Esophagus squamous epithelium (tissue), 5 donors: ENCODE measurements around the gene SEPHS1. TPM values are rescaled to one million over a fixed set of nuclear protein-coding genes. Genes with fewer than 3 reads are reported as not detected.

Experiments
- DNase-seq: peaks from one replicate; lab custom pipeline; 2025; lab: John Stamatoyannopoulos, UW
- H3K27ac ChIP-seq, 4 donors: fragments of 200-600 bp; sonication (generic); one replicate each; pipeline ENCODE4 v1.5.1; 2016 to 2019; ENCODE audit warnings: mild to moderate bottlenecking in 1 of 4
- H3K27me3 ChIP-seq, 4 donors: fragments of 200-600 bp; sonication (generic); 1 replicate in 3 of 4; 2 replicates in 1 of 4; pipeline versions ENCODE4 v1.5.1 to v1.6.0; 2017 to 2021; ENCODE audit warnings: antibody characterized with exemption in 1 of 4
- H3K36me3 ChIP-seq, 3 donors: fragments of 200-600 bp; sonication (generic); one replicate each; pipeline ENCODE4 v1.5.1; 2016 to 2019
- H3K4me1 ChIP-seq, 3 donors: fragments of 200-600 bp; sonication (generic); one replicate each; pipeline ENCODE4 v1.5.1; 2017 to 2019
- H3K4me3 ChIP-seq, 4 donors: fragments of 200-600 bp; sonication (generic); 1 replicate in 3 of 4; 2 replicates in 1 of 4; pipeline ENCODE4 v1.5.1; 2016 to 2019; ENCODE audit warnings: mild to moderate bottlenecking in 2 of 4, moderate library complexity in 1 of 4
- H3K9me3 ChIP-seq, 3 donors: fragments of 200-600 bp; sonication (generic); one replicate each; pipeline ENCODE4 v1.5.1; 2016 to 2019
- POLR2A ChIP-seq, 4 donors: fragments of 450-650 bp; IDR thresholded peaks; one replicate each; pipeline ENCODE4 v1.6.1; 2017; ENCODE audit warnings: antibody characterized with exemption in 4 of 4, mild to moderate bottlenecking in 4 of 4, moderate library complexity in 3 of 4
- WGBS, 2 donors: methylation state at CpG; one replicate each; pipeline ENCODE4 v1.1.5; 2018; 5-methylcytosine and 5-hydroxymethylcytosine counted together
- intact Hi-C: fragments of 100-400 bp; cut with DNase I; formaldehyde crosslinking; loops from one replicate; pipeline ENCODE4 v1.15.0; 2022
- total RNA-seq, 4 donors: library from RNA; depleted of rRNA; stranded (reverse); fragments of >200 nt; gene quantifications; one replicate each; pipeline ENCODE4 v1.1.0, GENCODE V29; 2016
- TF ChIP-seq, protein P1 (sequence below), 6 experiments: fragments of 450-650 bp in 4 of 6; fragments of 200-600 bp in 2 of 6; sonication (generic) in 2 of 6; IDR thresholded peaks; one replicate each; pipeline ENCODE4 v1.5.1; 2016 to 2019; ENCODE audit warnings: antibody characterized with exemption in 6 of 6, mild to moderate bottlenecking in 4 of 6, moderate library complexity in 4 of 6
- donor health status: DM: yes; HTN: yes; CAD: no.

The SEPHS1 gene
- total RNA-seq, 4 donors from 2014 or later: 14.5 to 30.9 (median 26.2) TPM

- Histone ChIP-seq H3K4me3 (no peak overlapping the region), H3K4me1 (peaks cover 0 to 18% (median 4%) of the 10 kb centered on the region in 3 donors), H3K27me3 (no peaks in the 10 kb centered on the region), H3K9me3 (no peaks in the 10 kb centered on the region), H3K36me3 (no peaks in the 10 kb centered on the region), H3K27ac (no peak overlapping the region)
- 49 to 55% methylated on average over 3 of the region's 3 CpGs for WGBS, 2 donors
- intact Hi-C loops: no loop called here
- no peak for DNase-seq
- TF ChIP-seq, protein P1, sequence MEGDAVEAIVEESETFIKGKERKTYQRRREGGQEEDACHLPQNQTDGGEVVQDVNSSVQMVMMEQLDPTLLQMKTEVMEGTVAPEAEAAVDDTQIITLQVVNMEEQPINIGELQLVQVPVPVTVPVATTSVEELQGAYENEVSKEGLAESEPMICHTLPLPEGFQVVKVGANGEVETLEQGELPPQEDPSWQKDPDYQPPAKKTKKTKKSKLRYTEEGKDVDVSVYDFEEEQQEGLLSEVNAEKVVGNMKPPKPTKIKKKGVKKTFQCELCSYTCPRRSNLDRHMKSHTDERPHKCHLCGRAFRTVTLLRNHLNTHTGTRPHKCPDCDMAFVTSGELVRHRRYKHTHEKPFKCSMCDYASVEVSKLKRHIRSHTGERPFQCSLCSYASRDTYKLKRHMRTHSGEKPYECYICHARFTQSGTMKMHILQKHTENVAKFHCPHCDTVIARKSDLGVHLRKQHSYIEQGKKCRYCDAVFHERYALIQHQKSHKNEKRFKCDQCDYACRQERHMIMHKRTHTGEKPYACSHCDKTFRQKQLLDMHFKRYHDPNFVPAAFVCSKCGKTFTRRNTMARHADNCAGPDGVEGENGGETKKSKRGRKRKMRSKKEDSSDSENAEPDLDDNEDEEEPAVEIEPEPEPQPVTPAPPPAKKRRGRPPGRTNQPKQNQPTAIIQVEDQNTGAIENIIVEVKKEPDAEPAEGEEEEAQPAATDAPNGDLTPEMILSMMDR (IDR thresholded peaks at IDR 0.05): no peak
- TF ChIP-seq POLR2A (IDR thresholded peaks at IDR 0.05): no peak
Measured at GRCh38 chr10:13268841-13269240, 79.3 kb downstream of the SEPHS1 start.

DNA sequence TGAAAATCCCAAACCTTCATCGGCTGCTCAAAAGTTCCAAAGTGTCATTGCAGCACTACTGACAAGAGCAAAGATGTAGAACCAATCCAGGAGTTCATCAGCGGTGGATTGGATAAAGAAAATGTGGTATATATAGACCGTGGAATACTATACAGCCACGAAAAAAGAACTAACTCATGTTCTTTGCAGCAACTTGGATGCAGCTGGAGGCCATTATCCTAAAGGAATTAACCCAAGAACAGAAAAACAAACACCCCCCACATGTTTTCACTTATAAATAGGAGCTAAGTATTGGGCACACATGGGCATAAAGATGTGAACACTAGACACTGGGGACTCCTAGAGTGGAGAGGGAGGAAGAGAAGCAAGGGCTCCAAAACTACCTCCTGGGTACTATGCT, 79.8 kb downstream of the SEPHS1 start:
- peaks cover 0 to 18% (median 4%) of the 10 kb centered on the region in 3 donors for H3K4me1 ChIP-seq
- no peak for DNase-seq
- TF ChIP-seq, protein P1 (IDR thresholded peaks at IDR 0.05): no peak
- H3K9me3 ChIP-seq: no peaks in the 10 kb centered on the region
- H3K27ac ChIP-seq: no peak overlapping the region
- 76 to 82% methylated on average over 4 of the region's 4 CpGs for WGBS, 2 donors
- no peaks in the 10 kb centered on the region for H3K27me3 ChIP-seq
- intact Hi-C loops: no loop called here
- H3K4me3 ChIP-seq: no peak overlapping the region
- no peaks in the 10 kb centered on the region for H3K36me3 ChIP-seq

Other genes with a start within 250 kb of the SEPHS1 start
- 10 to 100 TPM; 23.3 to 46.9 (median 33.6) TPM for gene OPTN, start 248.1 kb downstream of the SEPHS1 start, total RNA-seq
- gene MCM10, start 186.7 kb downstream of the SEPHS1 start, total RNA-seq: 1 to 10 TPM; 2.3 to 9.2 (median 4.0) TPM
- not detected for gene UCMA, start 113.9 kb downstream of the SEPHS1 start, total RNA-seq
- gene PHYH, start 48.2 kb downstream of the SEPHS1 start, total RNA-seq: 10 to 100 TPM in 1 of 4 donors, 1 to 10 TPM in 3; 4.1 to 14.2 (median 7.5) TPM
- gene BEND7, start 180.7 kb upstream of the SEPHS1 start, total RNA-seq: 1 to 10 TPM in 3 of 4 donors, under 1 TPM in 1; 0.70 to 6.7 (median 2.8) TPM
- gene PRPF18, start 238.7 kb upstream of the SEPHS1 start, total RNA-seq: 10 to 100 TPM; 15.5 to 40.7 (median 27.4) TPM